HG02852 (cell line): Measurements from ENCODE around the gene CCNB2.

ENCODE experiments used
- ATAC-seq: cut with Tn5 transposase; IDR thresholded peaks from one replicate; pipeline ENCODE4 v1.9.1; 2021; ENCODE audit warnings: mild to moderate bottlenecking, moderate library complexity; ENCODE audit not compliant: unreplicated experiment

CCNB2 gene

DNA sequence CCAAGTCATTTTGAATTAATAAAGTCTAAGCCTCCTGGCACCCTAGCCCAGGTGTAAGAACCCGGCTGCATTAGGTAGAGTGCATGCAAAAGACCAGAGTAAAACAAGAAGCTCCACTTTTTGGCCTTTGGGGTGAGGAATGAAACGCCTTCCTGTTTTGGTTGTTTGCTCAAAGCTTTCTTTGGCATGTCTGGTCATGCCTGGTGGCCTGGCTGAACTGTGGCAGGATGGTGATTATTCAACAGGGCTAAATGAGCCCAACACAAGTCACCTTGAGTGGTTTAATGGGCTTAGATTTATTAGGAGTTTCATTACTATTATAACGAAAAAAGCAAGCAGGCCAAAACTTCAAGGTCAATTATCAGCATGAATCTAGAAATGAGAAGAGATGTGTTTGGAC, 60.8 kb downstream of the CCNB2 start:
- ATAC-seq: no peak

GRCh38 chr15:59166166-59166565, 61.2 kb downstream of the CCNB2 start:
- no peak for ATAC-seq

GRCh38 chr15:59166601-59167265, 61.8 kb downstream of the CCNB2 start:
- ATAC-seq: no peak

- ATAC-seq: no peak
These were observed 63.6 kb downstream of the CCNB2 start for GRCh38 chr15:59168536-59168935.

- no peak for ATAC-seq
These were observed 64.3 kb downstream of the CCNB2 start for GRCh38 chr15:59169251-59169708.

DNA sequence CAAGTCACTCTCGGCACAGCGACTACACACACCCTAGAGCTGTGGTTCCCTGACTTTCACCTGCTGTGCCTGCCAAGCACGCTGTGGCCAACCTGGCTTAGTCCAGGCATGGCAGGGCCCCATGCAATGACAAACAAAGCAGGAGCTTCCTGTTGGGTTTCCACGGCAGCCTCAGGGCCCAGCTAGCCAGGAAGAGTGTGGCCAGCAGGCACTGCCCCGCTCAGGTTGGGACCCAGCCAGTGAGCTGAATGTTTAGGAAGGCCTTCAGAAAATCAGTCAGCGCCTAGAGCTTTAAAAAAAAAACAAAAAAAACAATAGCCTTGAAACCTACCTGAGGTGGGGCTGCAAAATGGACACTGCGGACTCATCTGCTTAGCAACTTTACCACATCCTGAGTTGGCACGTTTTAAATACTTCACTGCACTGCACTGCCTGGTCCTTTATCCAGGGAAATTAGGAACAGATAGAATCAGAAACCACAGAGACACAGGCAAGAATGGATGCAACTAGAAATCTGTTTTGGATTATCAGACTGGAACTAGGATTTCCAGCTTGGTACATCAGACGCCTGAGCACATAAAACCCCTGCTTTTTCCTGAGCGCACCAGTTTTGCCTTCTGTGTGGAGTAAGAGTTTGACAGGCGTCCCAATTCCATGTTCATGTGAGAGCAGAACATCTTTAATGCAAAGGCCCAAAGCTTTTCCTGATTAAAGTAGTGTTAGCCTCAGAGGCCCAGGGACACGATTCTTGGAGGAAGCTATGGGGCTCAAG, 65.5 kb downstream of the CCNB2 start:
- no peak for ATAC-seq

- ATAC-seq: no peak
These were observed 66.1 kb downstream of the CCNB2 start for GRCh38 chr15:59171067-59171397.

GRCh38 chr15:59172289-59172901, 67.4 kb downstream of the CCNB2 start:
- ATAC-seq: no peak

DNA sequence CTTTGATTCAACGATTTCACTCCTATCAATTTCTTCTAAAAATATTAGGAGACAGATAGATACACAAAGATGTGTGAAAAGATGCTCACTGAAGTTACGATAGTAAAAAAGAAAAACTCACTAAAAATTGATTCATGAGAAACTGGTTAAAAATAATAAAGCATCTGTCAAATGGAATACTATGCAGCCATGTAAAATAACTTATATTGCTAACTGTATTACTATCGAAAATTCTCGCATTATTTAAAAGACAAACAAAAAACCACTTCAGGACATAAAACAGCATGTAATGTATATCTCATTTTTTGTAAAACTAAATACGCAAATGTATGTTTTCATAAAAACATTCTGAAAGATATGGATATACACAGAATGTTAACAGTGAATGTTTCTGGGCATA, 68.2 kb downstream of the CCNB2 start:
- ATAC-seq: no peak

DNA sequence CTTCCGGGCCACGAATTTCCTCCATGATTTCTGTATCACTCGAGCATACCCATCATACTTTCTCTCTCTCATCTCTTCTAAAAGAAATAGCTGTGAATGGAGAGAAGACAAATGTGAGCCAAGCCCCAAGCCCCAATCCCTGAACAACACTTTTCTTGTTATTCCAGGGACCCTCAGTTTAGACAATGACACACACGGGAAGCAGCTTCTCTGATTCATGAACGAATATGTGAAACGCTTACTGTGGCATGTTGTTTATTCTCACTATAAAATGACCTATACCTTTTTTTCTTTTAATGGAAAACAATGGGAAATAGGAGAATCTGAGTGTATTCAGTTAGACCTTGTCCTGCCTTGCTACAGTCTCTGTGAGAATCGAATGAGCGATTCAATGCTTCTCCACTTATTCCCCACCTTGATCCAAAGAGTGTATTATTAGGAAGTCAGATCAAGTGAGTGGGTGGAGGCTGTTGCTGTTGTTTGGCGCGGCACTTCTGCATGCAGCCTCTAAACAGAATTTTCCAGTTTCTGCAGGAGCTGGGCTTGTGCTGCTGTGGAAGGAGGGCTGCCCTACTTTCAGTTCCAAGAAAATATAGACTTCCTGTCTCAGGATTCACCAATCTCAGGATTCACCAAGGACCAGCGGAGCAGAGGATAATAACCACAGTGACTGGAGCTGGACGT, 69.3 kb downstream of the CCNB2 start:
- no peak for ATAC-seq
